Activated CD8-positive, alpha-beta memory T cell treated with anti-CD3 and anti-CD28 coated beads, Interleukin-2, amount 50 U/mL, for 1 hour (primary cell): ENCODE measurements around the gene TRAF3IP1.

Experiments used
- DNase-seq: peaks from one replicate; pipeline ENCODE4 v3.0.0-alpha.2; 2020; ENCODE audit errors: extremely low read depth

Gene TRAF3IP1

DNA sequence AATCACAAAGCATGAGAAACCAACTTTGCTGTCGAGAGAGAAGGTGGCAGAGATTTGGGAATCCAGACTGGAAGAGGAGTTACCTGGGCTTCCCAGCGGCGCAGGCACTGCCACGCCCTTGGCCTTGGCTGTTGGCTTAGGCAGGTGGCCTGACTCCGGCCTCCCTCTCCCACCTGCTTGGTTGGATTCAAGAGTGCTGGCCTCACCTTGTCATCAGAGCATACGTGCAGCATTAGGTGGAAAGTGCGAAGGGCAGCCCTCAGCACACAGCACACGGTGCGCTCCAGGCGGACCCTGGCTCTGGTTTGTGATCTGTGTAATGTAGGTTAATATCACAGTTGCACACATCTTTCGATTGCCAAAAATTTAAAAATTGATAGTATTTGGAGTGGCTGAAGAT, 87.2 kb downstream of the TRAF3IP1 start:
- no peak for DNase-seq

DNA sequence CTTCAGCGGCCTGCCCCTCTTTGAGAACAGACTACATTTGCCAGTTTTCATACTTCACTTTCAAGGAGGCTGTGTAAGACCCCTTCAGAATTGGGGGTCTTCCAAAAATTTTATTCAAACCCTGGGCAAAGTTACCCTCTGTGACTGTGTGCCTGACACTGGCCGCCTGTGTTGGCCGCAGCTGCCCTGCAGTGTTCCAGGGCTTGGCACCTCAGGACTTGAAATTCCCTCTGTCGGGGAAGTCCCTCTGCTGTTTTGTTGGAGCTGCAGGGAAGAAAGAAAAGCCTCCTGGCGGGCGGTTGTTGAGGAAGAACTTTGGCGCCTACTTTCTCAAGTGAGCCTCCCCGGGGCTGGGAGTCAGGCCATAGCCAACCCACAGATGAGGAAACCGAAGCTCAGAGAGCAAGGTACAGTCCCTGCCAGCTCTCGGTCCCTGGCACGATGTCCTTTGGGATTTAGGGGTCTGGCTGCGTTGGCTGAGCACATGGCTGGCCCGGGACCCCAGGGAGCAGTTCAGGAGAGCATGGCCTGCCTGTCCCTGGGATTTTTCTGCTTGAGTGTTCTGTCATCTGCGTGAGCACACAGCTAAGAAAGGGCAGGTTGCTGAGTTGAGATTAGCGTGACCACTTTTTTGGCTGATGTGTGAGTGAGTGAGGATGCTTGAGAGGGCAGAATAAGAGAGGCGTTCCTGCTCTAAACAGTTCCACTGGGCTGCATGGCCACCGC, 88.5 kb downstream of the TRAF3IP1 start:
- DNase-seq, result no peak

DNA sequence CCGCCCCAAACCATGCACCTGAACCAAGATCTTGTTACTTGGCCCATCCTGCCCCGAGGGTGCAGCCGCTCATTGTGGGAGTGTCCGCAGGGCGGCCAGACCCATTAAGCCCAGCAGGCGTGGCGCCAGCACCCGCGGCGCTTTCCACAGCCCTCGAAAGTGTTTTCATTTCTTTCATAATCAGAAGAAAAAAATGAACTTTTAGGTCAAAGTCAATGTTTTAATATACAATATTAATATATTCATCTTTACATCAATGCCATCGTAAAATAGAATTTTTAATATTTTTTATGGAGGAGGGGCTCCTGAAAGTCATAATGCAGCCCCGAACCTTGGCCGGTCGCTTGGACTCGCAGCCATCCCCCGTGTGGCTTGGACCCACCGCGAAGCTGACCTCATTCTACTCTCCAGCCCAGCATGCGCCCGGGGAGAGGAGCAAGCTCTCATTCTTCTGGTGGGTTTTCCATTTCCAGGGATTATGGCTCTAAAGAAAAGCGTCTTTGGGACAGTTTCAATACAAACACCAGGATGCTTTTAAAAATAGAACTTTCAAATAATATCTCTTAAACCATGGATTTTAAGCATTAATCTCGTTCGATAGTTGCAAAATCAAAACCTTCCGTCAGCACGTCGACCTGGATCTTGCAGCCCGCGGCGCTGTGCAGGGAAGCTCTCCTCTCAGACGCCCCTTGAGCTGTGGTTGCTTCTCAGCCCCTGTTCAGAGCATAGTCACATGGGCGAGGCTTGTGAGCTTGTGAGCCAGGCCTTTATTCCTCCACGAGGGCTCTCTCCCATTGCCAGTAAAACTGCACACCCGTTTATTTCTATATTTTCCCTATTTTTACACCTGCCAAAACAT, 89.3 kb downstream of the TRAF3IP1 start:
- no peak for DNase-seq

DNA sequence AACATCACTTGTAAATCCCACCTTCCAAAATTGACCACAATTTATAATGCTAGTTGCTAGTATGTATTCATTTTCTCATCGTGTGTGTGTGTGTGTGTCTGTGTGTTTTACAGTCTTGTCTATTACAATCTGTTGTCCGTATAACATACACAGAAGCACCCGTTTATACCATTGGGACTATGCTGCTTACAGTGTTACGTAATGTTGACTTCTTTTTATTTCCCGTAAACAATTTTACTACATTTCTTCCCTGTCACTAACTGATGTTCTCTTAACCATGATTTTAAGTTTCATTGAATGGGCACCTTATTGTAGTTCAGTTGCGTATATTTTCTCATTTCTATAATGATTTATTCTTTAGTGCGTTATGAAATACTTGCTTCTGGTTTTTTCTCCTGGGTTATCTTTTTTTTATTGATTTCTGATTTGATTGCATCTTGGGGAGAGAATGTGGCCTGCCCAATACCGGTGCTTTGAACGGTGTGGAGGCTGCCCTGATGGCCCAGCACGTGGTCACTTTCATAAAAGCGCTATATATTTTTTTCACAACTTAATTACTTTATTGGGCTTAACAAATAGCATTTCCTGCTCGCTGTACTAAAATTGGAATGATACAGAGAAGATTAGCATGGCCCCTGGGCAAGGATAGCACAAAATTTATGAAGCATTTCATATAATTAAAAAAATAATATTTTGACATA, 91.9 kb downstream of the TRAF3IP1 start:
- DNase-seq, result no peak

DNA sequence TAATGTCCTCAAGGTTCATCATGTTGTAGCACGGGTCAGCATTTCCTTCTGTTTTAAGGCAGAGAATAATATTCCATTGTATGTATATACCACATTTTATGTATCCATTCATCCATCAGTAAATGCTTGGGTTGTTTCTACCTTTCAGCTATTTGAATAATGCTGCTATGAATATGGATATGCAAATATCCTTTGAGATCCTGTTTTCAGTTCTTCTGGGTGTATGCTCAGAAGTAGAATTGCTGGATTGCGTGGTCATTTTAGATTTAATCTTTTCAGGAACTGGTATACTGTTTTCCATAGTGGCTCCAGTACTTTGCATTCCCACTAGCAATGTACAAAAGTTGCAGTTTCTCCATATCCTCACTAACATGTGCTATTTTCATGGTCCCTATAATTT, 93.0 kb downstream of the TRAF3IP1 start:
- no peak for DNase-seq

DNA sequence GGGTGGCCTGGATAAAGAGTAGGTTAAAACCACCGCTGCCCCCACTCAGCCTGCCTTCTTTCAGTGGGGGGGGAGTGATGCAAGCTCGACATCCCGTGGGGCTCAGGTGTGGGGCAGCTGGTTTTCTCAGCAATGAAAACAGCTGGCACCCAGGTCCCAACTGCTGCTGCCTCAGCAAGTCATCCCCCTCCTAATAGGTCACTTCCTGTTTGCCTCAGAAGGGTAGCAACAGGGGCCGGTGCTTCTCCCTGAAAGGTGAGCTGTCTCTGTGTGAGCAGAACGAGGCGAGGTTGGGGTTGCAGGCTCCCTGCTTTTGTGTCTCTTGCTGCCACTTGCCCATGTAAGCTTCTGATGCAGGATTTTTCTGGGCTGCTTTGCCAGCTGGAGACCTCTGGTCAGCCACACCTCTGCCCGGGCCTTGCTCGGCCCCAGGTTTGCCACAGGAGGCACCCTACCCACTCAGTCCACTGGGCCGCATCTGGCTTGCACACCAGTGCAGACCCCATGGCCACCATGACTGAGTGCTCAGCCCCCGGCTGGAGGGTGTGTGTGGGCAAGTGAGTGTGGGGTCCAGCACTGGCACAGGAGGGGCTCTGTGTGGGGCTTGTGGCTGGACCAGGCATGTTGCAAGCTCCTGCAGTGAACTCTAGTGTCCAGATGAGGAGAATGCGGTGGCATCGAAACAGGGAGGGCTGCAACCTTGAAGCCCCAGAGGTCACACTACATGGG, 94.9 kb downstream of the TRAF3IP1 start:
- no peak for DNase-seq

DNA sequence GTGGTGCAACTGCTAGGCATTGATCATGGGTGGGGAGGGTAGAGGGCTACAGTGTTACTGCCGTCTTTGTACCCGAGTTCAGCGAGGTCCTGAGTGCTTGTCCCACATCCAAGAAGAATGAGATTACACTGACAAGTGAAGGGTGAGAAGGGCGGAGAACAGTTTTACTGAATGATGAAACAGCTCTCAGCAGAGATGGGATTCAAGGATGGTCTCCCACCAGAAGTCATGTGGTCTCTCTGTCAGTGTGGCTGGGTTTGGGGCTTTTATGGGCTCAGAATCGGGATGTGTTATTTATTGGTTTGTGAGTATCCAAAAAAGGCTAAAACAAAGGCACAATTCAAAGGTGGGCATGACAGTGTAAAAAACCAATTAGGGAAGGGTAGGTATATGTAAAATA, 95.6 kb downstream of the TRAF3IP1 start:
- no peak for DNase-seq

DNA sequence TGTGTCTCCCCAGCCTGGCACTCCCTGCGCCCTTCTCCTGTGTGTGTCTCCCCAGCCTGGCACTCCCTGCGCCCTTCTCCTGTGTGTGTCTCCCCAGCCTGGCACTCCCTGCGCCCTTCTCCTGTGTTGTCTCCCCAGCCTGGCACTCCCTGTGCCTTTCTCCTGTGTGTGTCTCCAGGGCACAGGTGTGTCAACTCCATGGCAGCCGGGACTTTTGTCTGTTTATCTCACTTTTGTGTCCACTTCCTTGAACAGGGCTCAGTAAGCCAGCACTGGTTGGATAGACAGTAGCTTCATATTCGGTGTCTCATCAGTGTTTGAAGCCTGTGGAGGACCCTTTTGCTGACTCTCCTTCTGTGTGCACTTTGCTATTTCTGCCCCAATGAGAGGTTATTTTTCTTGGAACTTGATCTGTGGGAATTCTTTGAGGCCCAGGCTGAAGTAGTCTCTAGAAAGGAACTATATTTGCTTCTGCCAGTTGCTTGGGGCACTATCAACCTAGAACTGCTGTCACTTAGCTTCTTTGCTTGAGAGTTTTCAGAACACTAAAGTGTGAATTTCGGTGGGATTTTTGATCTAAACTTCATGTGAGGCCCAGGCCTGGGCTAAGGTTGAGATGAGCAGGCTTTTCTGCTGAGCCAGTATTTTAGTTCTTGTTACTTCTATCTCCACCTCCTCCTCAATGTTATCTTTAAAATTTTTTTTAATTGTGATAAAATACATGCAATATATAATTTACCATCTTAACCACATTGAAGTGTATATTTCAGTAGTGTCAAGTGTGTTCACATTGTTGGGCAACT, 98.1 kb downstream of the TRAF3IP1 start:
- DNase-seq, result no peak

DNA sequence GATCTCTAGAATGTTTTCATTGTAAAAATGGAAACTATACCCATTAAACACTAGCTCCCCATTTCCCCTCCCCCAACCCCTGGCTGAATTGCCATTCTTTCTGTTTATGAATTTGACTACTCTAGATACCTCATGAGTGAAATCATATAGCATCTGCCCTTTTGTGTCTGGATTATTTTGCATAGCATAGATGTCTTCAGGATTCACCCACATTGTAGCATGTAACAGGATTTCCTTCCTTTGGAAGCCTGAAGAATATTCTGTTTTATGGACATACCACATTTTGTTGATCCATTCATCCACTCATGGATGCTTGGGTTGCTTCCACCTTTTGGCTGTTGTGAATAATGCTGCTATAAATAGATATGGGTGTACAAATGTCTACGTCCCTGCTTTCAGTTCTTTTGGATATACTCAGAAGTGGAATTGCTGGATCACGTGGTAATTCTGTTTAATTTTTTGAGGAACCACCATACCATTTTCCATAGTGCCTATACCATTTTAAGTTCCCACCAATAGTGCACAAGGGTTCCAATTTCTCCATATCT, 98.8 kb downstream of the TRAF3IP1 start:
- DNase-seq, result no peak

DNA sequence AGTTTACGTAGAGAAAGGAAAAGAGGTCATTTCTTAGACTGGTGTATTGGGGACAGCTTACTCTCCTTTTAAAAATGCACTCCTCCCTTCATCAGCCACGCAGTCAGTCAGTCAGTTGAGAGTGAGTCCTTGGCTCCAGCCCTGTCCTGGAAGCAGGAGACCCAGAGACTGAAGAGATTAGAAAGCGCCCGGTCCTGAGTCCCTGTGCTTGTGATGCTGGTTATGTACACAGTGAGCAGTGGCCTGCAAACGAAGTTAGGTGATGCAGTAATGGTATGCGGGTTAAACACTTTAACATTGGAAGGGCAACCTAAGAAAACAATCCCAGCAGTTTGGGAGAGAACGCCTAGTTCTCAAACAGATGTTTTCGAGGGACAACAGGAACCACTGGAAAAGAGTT, 100.1 kb downstream of the TRAF3IP1 start:
- DNase-seq, result no peak

DNA sequence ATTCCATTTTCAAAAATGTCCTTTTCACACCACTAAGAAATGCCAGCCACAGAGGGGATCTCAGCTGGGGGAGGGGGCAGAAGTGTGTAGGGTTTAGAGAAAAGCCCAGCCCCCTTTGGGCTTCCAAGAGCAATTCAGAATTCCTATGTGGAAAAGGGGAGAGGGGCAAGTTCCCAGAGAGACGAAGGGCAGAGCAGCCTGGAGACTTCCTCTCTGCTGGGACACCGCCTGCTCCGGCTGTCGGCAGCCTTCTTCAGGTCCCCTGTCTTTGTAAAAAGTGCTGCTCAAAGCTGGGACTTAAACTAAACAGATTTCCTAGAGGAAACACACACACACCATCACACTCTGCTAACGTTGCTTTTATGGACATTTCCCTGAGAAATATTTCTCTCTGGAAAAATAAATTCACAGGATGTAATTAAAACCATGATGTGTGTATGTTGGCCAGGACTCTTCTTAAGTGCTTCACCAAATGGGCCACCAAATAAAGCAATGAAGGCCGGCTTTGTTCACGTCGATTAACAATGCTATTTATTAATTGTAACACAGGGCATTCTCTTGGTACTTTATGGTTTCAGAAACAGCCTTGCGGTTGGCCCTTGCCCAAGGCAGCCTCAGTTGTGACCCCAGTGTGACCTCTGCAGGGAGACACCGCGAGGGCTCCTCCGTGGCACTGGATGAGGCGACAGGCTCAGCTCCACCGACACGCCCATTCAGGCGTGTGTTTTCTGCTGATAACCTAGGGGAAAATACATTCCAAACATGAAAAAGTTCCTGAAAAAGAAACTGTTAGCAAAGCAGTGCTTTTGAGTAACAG, 100.8 kb downstream of the TRAF3IP1 start:
- no peak for DNase-seq

DNA sequence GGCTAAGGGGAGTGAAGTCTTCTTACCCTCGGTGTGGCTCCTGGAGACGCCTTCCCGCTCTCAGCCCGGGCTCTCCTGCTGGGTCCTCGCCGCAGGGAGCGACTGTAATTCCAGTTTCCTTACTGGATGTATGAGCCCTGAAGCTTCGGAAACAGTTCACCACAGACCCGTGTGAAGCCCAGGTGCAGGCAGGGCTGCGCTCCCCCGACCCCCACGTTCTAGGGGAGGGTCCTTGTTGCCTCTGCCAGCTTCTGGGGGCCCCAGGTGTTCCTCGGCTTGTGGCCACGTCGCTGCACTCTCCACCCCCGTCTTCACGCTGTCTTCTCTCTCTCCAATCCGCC, 101.3 kb downstream of the TRAF3IP1 start:
- no peak for DNase-seq

DNA sequence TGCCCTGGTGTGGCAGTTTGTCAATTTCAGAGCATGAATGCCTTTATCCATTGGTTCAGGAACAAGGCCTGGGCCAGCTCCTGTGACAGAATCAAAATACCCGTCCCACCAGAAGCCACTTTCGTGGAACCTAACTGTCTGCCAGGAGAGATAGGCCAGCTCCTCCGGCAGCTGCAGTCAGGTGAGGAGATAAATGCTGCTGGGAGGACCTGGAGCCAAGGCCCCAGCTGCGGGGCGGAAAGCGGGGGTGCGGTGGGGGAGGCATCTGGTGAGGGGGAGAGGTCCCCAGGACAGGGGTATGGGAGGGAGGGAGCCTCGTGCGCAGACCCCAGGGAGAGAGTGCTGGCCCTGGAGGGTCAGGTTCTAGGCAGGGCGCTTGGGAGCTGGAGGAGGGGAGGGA, 102.0 kb downstream of the TRAF3IP1 start:
- DNase-seq, result no peak

DNA sequence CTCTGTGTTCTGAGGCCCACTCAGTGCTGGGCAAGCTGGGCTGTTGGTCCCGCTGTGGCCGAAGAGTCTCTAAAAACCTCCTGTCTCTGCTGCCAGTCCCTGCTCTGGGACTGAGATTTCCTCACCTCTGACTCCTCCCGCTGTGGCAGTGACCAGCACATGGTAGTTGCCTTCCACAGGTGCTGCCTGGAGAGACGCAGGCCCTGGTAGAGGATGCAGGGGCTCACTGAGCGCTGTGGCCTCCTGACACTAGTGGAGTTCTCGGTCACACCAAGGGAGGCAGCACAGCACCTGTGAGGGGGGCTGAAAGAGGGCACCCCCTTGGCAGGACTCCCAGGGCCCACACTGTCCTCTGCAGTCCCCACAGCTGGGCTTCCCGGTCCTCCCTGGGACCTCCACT, 102.6 kb downstream of the TRAF3IP1 start:
- no peak for DNase-seq

DNA sequence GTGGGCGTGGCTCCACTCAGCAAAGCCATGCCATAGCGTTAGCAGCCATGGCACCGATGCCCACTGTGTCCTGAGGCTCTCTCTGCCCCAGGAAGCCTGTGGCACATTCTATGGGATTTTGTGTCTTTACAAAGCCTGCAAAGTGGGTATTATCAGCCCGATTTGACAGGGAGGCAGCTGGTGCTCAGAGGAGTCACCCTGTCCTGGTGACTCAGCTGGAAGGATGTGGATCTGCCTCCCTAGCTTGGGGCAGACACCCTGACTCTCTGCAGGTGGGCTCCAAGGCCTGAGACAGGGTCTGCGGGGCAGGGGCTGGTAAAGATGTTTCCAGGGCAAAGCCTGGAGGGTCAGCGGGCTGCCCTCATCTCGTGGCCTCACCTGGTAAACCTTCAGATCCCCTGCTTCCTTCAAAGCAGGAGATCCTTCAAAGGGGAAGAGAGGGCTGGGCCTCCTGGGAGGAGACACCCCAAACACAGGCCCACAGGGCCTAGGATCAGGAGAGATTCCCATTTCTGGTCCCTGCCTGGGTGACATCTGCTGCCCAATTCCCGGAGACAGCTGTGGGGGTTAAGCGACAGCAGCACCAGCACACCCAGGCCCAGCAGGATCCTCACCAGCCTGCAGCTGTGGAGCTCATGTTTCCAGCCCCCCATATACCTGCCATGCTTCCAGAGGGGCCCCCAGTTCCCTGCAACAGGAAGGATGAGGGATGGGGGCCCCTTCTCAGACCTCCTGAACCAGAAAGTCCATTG, 103.4 kb downstream of the TRAF3IP1 start:
- DNase-seq, result no peak

DNA sequence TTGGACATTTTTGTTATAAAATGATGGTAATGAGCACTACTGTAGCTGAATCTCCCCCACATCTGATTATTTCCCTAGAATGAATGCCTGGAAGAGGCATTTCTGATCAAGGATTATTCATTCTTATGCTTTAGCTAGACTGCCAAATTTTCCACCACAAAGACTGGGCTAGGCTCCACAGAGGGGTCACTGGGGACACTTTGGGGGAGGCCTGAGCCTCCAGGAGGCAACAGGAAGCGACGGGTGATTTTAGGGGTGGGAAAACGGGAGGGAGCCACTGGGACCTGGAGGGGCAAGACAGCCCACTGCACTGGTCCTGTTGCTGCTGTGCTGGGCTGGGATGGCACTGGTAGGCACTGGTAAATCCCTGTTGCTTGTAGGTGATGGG, 104.0 kb downstream of the TRAF3IP1 start:
- DNase-seq, result no peak

DNA sequence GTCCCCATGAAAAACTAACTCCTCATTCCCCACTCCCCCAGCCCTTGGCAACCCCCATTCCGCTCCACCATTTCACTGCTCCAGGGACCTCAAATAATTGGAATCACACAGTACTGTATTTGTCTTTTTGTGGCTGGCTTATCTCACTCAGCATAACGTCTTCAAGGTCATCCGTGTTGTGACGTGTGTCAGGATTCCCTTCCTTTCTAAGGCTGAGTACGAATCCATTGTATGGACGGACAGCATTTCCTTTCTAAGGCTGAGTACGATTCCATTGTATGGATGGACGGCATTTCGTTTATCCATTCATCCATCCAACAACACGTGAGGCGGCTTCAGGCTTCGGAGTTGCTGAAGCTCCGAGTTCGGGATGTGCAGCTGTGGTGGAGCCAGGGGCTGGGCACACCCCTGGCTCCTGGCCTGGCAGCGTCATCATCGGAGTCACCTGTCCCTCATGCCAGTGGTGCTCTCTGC, 105.2 kb downstream of the TRAF3IP1 start:
- no peak for DNase-seq

DNA sequence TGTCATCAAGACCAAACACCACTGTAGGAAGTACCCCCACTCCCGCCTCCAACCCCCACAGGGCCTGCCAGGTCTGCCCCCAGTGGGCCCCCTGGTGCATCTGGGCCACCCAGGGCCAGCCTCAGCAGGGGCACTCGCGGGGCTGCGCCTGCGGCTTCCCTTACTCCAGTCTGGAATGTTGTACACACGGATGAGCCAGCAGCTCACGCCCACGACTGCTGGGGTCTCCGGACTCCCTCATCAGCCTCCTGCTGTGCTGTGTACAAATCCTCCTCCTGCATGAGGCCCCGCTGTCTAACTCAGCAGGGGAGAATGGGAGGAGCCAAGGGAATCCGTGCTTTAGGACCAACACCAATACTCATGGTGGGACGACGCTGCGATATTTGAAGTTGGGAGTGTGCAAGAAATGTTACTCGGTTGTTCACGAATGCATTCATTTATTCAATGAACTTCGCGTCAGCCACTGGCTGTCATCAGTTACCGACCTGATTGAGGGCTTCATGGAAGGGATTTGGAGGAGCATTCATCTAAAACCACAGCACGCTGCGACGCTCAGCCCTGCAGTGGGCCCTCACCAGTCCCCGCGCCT, 105.8 kb downstream of the TRAF3IP1 start:
- DNase-seq, result no peak
